ENCODE data around the gene HOGA1.

DNA sequence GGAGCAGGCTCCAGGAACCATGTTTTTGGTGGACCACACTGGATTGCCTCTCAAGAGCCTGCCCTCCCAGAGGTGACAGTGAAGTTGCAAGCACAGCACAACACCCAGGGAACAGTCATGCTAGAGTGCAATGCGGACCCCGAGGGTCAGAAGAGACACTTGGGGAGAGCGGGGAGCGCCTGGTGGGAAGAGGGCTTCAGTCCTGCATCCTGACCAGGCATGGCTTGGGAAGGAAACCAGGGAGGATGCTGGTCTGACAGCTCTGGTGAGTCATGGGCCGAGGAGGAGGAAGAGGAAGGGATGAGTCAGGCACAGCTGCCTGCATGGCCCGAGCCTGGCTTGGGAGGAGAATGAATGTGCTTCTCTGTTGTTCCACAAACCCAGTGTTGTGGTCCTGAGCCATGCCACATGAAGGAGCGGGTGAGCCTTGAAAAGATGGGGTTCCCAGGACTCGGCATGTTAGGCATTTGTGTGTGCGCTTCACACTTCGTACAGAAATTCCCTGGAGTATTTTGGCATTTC lies 41.1 kb upstream of the HOGA1 start:
- TF ChIP-seq, protein P1, sequence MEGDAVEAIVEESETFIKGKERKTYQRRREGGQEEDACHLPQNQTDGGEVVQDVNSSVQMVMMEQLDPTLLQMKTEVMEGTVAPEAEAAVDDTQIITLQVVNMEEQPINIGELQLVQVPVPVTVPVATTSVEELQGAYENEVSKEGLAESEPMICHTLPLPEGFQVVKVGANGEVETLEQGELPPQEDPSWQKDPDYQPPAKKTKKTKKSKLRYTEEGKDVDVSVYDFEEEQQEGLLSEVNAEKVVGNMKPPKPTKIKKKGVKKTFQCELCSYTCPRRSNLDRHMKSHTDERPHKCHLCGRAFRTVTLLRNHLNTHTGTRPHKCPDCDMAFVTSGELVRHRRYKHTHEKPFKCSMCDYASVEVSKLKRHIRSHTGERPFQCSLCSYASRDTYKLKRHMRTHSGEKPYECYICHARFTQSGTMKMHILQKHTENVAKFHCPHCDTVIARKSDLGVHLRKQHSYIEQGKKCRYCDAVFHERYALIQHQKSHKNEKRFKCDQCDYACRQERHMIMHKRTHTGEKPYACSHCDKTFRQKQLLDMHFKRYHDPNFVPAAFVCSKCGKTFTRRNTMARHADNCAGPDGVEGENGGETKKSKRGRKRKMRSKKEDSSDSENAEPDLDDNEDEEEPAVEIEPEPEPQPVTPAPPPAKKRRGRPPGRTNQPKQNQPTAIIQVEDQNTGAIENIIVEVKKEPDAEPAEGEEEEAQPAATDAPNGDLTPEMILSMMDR (IDR thresholded peaks at IDR 0.05) = no peak
- no peak for TF ChIP-seq POLR2A (IDR thresholded peaks at IDR 0.05)

Data from adrenal gland (tissue), 5 donors.